ENCODE results near the gene CCND2. TPM values are rescaled to one million over a fixed set of nuclear protein-coding genes. Genes with fewer than 3 reads are reported as not detected.

Gene CCND2
- total RNA-seq, 1 donor from 2014 or later: 268 TPM

DNA sequence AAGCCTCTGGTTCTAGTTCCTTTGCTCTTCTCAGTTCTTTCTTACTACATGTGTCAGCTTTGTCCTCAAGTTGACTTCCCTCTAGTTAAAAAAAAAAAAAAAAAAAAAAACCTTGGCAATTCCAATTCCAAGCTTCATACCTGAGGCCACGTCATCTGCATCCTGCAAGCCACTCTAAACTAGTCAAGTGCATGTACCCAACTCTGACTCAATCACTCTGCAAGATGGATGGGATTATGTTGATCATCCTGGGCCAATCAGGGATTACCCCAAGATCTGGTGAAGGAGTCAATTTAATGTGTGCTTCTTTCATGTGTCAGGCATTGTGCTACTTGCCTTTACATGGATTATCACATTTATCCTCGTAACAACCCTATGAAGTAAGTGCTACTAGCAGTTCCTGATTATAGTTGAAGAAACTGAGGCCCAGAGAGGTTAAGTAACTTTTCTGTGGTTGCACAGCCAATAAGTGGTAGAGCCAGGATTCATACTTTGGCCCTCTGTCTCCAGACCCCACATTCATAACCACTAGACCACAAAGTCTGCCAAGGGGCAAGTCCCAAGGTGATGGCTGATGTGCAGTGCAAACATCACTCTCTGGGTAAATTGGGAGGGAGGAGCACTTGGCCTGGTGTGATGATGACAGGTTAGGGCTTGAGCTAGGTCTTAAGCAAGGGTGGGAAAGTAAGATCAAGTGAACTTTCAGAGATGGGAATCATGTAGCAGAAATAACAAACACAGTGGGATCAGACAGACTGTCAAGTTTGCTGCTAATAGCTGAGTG lies 17.3 kb upstream of the CCND2 start:
- DNase-seq: no peak

GRCh38 chr12:4257442-4257841 lies 16.1 kb upstream of the CCND2 start:
- no peak for DNase-seq

- no peak for DNase-seq
Observed at GRCh38 chr12:4259099-4259498, 14.5 kb upstream of the CCND2 start.

DNA sequence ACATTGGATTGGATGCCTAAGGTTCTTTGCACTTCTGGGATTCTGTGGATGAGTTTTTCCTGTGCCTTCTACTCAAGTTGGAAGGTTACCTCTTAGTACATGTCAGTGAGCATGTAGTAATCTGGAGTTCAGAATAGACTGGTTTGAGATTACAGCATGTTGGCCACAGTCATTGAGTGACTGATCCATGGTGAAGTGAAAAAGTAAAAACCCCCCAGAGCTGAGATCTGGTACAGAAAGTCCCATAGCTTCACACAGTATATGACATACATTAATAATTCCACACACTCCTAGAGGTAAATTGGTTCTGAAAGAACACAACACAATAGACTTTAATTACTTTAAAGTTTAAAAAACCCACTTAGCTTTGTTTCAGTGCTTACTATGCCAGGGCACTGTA lies 11.9 kb upstream of the CCND2 start:
- no peak for DNase-seq

GRCh38 chr12:4265280-4265679 lies 8.3 kb upstream of the CCND2 start:
- DNase-seq: no peak

DNA sequence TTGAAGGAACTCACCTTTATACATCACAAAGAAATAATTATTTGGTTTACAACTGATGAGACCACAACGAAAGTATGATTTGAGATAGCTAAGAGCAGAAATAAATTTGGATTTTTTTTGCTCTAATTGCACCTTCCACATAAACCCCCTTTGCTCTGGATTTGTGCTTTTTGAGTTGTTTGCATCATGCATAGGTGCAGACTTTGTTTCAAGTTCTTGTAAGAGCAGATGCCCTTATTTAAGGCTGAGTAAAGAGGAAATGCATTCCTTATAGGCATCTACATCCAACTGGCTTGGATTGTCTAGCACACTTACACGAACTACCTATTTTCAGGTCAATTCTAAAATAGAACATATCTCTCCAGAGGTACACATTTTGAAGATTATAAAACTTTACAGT lies 6.6 kb upstream of the CCND2 start:
- DNase-seq: no peak

DNA sequence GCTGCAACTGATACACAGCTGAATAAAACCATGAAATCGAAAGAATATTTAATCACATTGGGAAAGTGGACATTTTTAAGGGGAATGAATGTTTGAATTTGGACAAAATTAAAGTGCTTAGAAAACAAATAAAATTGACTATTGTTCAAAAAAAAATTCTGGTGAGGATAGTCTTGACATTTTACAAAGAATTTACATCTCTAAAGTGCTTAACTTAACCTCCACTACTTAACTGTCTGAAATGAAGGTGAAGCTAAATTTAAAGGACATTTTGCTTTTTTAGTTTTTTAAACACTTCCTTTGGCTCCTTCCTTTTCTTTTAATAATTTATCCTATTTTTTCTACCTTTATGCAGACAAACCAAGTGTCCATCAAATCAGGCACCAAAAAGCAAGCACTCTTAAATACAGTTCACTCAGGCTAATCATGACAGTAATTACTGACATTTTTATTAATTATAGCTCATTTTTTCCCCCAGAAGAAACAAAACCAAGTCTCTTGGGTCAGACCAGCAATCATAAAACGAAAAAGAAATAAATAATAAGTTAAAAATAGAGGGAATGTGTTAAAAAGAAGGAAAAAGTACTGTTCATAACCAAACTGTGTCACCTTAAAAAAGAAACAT lies 5.7 kb upstream of the CCND2 start:
- peak; percentile 10 for DNase-seq

DNA sequence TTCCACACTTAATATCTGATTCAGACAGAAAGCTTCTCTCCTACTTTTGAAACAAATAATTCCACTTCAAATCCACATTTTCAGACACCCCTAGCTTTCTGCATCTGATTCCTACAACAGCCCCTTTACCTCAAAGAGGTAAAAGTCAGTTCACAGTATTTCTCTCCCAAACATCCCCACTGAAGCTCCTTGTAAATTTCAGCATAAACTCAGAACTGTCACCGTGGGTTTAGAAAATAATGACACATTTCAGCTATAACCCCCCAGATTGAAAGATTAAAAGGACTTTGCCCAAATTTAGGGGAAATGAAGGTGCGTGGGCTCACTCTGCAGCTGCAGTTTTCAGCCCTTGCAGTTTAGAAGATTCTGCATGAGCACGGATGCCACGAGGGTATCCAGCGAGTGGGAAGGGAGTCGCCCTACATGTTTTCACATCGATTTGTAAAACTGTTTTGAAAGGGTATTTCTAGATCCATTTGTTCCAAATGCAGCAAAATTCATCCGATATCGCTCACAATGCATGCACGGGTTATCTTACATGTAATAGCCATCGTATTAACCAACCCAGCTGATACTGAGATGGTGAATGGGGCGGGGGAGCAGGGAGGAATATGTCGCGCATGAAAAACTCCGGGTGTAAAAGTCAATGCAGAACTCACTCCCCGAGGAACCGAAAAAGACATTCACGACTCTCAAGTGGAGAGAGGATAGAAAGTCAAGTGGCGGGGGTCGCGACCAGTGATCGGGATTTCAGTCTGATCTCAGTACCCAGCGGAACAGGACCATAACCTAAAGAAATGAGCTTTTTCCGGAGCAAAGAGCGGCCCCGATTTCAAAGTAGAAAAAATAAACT lies 5.0 kb upstream of the CCND2 start:
- DNase-seq: peak; percentile 71

- DNase-seq: peak; percentile 97
Observed at GRCh38 chr12:4269279-4269991, 4.1 kb upstream of the CCND2 start.

- DNase-seq: peak; percentile 33
Observed at GRCh38 chr12:4270016-4270830, 3.3 kb upstream of the CCND2 start.

- DNase-seq: peak; percentile 77
Observed at GRCh38 chr12:4270831-4271716, 2.5 kb upstream of the CCND2 start.

DNA sequence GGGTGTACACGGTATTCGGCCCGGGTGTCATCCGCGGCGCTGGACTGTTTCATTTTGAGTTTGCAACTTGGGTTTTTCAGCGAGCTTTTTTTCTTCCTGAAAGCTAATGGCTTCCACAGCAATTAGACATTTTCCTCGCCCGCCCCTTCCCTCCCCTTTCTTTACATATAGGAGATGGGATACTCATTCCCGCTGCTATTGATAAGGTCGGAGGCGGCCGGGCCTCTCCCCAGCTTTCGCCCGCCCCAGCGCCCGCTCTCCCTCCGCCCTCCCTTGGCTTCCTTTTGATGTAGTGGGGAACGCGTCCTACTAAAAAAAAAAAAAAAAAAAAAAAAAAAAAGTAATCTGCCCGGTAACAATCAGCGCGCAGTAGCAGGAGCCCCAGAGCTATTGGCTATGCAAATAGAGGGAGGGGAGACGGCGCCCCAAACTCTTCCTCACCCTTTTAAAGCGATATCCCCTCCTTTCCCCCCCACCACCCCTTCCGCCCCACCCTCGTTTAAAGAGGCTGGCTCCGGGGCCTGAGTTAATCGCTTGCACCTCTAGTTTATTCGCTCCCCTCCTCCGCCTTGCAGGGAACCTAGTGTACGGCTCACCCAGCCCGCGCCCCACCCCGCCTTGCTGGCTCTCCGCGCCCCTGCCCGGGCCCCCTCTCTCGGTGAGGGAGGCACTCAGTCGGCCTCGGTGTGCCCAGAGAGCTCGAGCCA lies 1.7 kb upstream of the CCND2 start:
- DNase-seq: peak; percentile 96

DNA sequence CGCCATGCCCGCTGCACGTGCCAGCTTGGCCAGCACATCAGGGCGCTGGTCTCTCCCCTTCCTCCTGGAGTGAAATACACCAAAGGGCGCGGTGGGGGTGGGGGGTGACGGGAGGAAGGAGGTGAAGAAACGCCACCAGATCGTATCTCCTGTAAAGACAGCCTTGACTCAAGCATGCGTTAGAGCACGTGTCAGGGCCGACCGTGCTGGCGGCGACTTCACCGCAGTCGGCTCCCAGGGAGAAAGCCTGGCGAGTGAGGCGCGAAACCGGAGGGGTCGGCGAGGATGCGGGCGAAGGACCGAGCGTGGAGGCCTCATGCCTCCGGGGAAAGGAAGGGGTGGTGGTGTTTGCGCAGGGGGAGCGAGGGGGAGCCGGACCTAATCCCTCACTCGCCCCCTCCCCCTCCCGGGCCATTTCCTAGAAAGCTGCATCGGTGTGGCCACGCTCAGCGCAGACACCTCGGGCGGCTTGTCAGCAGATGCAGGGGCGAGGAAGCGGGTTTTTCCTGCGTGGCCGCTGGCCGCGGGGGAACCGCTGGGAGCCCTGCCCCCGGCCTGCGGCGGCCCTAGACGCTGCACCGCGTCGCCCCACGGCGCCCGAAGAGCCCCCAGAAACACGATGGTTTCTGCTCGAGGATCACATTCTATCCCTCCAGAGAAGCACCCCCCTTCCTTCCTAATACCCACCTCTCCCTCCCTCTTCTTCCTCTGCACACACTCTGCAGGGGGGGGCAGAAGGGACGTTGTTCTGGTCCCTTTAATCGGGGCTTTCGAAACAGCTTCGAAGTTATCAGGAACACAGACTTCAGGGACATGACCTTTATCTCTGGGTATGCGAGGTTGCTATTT lies 914 bp upstream of the CCND2 start:
- DNase-seq: peak; percentile 82

DNA sequence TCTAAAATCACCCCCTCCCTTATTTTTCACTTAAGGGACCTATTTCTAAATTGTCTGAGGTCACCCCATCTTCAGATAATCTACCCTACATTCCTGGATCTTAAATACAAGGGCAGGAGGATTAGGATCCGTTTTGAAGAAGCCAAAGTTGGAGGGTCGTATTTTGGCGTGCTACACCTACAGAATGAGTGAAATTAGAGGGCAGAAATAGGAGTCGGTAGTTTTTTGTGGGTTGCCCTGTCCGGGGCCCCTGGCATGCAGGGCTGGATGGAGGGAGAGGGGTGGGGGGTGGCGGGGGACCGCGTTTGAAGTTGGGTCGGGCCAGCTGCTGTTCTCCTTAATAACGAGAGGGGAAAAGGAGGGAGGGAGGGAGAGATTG lies 300 bp upstream of the CCND2 start:
- DNase-seq: no peak

DNA sequence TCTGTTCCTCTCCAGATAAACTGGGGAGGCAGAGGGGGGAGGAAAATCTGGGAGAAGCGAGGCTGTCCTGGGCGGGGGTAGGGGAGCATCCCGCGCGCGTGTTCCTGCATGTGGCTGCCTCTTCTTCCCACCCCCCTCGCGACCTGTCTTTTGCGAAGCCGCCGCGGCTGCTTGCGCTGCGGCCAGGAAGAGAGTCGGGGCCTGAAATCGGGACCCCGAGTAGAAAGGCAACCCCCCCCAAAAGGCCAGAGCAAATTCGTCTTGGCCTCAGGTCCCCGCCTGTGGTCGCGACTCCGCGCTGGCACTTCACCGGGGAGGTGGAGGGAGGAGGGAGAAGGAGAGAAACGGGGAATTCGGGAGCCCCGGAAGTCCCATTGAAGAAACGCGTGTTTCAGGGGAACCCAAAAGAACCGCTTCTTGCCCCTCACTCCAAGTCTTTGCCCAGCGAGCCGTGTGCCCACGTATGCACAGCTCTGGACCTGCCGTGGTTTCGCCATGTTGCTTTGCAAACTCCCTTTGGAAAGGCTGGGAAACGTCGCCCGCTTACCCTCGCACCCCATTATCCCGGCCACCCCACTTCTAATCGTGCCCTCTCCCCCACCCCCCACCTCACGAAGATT lies 944 bp downstream of the CCND2 start:
- peak; percentile 58 for DNase-seq

DNA sequence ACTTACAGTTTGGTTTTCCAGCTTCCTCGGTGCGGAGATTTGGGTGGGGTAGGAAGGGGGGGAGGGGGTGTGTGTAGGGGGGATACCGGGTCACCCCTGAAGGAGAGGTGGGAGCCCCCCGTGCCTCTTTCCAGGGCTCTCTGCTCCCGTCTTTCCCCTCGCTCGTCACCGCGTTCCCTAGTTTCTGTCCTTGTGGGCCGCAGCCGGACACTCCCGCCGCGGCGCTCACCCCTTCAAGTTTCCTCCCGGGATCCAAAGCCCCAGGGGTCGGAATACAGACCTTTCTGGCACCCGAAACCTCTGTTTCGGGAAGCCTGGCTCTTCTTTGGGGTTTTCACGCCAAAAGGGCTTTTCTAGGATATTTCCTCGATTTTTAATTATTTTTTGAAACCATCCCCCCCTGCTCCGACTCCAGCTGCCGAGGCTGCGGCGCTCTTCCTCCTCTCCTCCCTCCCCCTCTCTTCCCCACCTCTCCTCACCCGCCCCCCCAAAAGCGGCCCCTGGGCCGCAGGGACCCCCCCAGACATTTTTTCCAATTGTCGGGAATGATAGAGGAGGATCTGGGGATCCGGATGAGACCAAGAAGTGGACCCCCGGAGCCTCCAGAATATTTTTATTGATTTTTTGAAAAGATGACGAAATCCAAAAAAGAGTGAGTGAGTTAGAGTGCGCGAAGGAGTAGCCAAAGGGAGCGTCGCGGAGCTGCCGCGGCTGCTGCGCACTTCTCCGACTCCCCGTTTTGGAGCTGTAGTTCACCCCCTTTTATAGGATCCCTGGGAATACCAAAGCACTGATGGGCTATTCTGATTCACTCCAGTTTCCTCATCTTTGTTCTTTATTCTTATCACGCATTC lies 1.7 kb downstream of the CCND2 start:
- peak; percentile 66 for DNase-seq

DNA sequence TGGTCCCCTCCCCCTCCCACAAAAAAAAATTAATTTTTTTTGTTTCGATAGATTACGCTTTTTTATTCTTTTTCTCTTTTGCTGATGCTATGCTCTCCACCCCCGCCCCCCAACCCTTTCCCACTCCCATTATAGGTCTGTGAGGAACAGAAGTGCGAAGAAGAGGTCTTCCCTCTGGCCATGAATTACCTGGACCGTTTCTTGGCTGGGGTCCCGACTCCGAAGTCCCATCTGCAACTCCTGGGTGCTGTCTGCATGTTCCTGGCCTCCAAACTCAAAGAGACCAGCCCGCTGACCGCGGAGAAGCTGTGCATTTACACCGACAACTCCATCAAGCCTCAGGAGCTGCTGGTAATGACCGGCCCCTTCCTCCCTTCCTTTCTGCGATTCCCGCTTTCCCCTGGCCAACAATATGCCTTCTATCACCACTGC lies 2.3 kb downstream of the CCND2 start:
- peak; percentile 70 for DNase-seq
